Mesenchymal stem cell (in vitro differentiated cells and primary cell): ENCODE data around the gene MTMR12.

Source experiments
- DNase-seq: peaks from one replicate; pipeline ENCODE4 v3.0.0-alpha.2; 2013
- H2AFZ ChIP-seq: one replicate; pipeline ENCODE4 v1.6.1; 2013; ENCODE audit warnings: low read depth, mild to moderate bottlenecking, control low read depth, inconsistent platforms, low read length, moderate library complexity
- H2AK5ac ChIP-seq: 2 replicates; pipeline ENCODE4 v1.6.1; 2013; ENCODE audit warnings: low read length, moderate library complexity, mild to moderate bottlenecking, inconsistent platforms; ENCODE audit not compliant: severe bottlenecking
- H2BK120ac ChIP-seq: one replicate; pipeline ENCODE4 v1.6.1; 2013; ENCODE audit warnings: low read depth, mild to moderate bottlenecking, inconsistent platforms, low read length, moderate library complexity
- H2BK12ac ChIP-seq, 2 experiments: one replicate each; pipeline ENCODE4 v1.6.1; 2013; ENCODE audit warnings: inconsistent platforms in 2 of 2, low read length in 2 of 2, mild to moderate bottlenecking in 2 of 2, moderate library complexity in 2 of 2, control low read depth in 1 of 2
- H2BK15ac ChIP-seq: one replicate; pipeline ENCODE4 v1.6.1; 2013; ENCODE audit warnings: mild to moderate bottlenecking, low read depth, inconsistent platforms; ENCODE audit not compliant: poor library complexity, severe bottlenecking
- H2BK5ac ChIP-seq: 2 replicates; pipeline ENCODE4 v1.6.1; 2013; ENCODE audit warnings: low read depth, mild to moderate bottlenecking, low read length, control low read depth, inconsistent platforms; ENCODE audit not compliant: poor library complexity, severe bottlenecking
- H3K14ac ChIP-seq, 2 experiments: one replicate each; pipeline ENCODE4 v1.6.1; 2013; ENCODE audit warnings: inconsistent platforms in 2 of 2, low read length in 2 of 2, control low read depth in 1 of 2, mild to moderate bottlenecking in 1 of 2, moderate library complexity in 1 of 2
- H3K18ac ChIP-seq, 2 experiments: one replicate each; pipeline ENCODE4 v1.6.1; 2013; ENCODE audit warnings: inconsistent platforms in 2 of 2, low read length in 2 of 2, control low read depth in 1 of 2, low read depth in 1 of 2, mild to moderate bottlenecking in 1 of 2
- H3K23ac ChIP-seq, 2 experiments: one replicate each; pipeline ENCODE4 v1.6.1; 2013; ENCODE audit warnings: inconsistent platforms in 2 of 2, low read length in 2 of 2, mild to moderate bottlenecking in 2 of 2, moderate library complexity in 2 of 2, control low read depth in 1 of 2
- H3K27ac ChIP-seq: 2 replicates; pipeline ENCODE4 v1.5.1; 2013; ENCODE audit warnings: mild to moderate bottlenecking, moderate library complexity, low read length, control low read depth, inconsistent platforms; ENCODE audit not compliant: poor library complexity, severe bottlenecking
- H3K27me3 ChIP-seq, 2 experiments: 2 replicates each; pipeline versions ENCODE4 v1.6.1 to v1.7.0; 2013; ENCODE audit warnings: low read length in 2 of 2, mild to moderate bottlenecking in 2 of 2, moderate library complexity in 2 of 2, control low read depth in 1 of 2, inconsistent platforms in 1 of 2; ENCODE audit not compliant: control insufficient read depth in 1 of 2, insufficient read depth in 1 of 2
- H3K36me3 ChIP-seq, 2 experiments: 2 replicates each; pipeline versions ENCODE4 v1.6.1 to v1.7.0; 2013; ENCODE audit warnings: low read length in 2 of 2, control low read depth in 1 of 2, inconsistent platforms in 1 of 2, low read depth in 1 of 2, mild to moderate bottlenecking in 1 of 2; ENCODE audit not compliant: insufficient read depth in 2 of 2, control insufficient read depth in 1 of 2
- H3K4ac ChIP-seq, 2 experiments: one replicate each; pipeline ENCODE4 v1.6.1; 2013; ENCODE audit warnings: inconsistent platforms in 2 of 2, low read length in 2 of 2, mild to moderate bottlenecking in 2 of 2, moderate library complexity in 2 of 2, control low read depth in 1 of 2, low read depth in 1 of 2
- H3K4me1 ChIP-seq: 2 replicates; pipeline ENCODE4 v1.6.1; 2013; ENCODE audit warnings: low read depth, low read length, control low read depth; ENCODE audit not compliant: control insufficient read depth, insufficient read depth
- H3K4me2 ChIP-seq: 2 replicates; pipeline ENCODE4 v1.6.1; 2013; ENCODE audit warnings: low read length, mild to moderate bottlenecking, inconsistent platforms; ENCODE audit not compliant: poor library complexity, severe bottlenecking
- H3K4me3 ChIP-seq, 2 experiments: 2 replicates each; pipeline versions ENCODE4 v1.5.1 to v1.7.0; 2013; ENCODE audit warnings: low read length in 2 of 2, mild to moderate bottlenecking in 2 of 2, control low read depth in 1 of 2, low read depth in 1 of 2; ENCODE audit not compliant: insufficient read depth in 1 of 2
- H3K79me1 ChIP-seq: replicated peaks from 2 replicates; pipeline ENCODE4 v1.6.1; 2013; ENCODE audit warnings: mild to moderate bottlenecking, control low read depth, low read length, inconsistent platforms; ENCODE audit not compliant: poor library complexity, severe bottlenecking
- H3K9ac ChIP-seq: 2 replicates; pipeline ENCODE4 v1.7.0; 2013; ENCODE audit warnings: mild to moderate bottlenecking, low read length, moderate library complexity
- H3K9me3 ChIP-seq: 2 replicates; pipeline ENCODE4 v1.7.0; 2013; ENCODE audit warnings: mild to moderate bottlenecking, low read length; ENCODE audit not compliant: control insufficient read depth
- H4K8ac ChIP-seq: one replicate; pipeline ENCODE4 v1.6.1; 2013; ENCODE audit warnings: inconsistent platforms, mild to moderate bottlenecking, low read length, moderate library complexity
- H4K91ac ChIP-seq: one replicate; pipeline ENCODE4 v1.6.1; 2013; ENCODE audit warnings: mild to moderate bottlenecking, low read length, inconsistent platforms
- WGBS: methylation state at CpG from one replicate; pipeline ENCODE4 v1.1.7; 2013; ENCODE audit warnings: mixed read lengths; 5-methylcytosine and 5-hydroxymethylcytosine counted together

The MTMR12 gene

DNA sequence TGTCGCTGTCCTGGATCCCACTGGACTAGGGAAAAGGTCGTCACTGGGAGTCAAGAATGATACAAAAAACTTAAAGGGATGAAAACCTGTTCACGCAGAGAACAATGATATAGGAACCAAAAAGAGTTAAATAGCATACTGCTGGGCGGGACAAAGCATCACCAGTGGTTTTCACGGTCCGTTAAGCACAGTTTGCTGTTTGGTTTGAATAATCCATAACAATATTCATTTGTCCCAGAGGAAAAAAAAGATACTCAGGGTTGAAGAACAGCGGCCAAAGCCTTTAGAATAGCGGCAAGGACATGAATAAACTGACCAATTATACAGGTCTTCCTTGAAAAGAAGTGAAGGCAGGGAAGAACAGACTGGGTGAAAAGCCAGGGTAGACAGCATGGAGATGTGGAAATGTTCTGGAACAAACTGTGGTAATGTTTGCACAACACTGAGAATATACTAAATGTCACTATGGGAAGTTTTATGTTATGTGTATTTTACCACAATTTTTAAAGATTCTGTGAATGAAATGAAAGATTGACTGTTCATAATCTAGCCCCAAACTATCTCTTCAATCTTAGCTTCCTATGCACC is 60.8 kb downstream of the MTMR12 start:
- no peak overlapping the region for H2BK5ac ChIP-seq
- H2AK5ac ChIP-seq = no peak overlapping the region
- no peak overlapping the region for H3K27ac ChIP-seq
- H3K9ac ChIP-seq = no peak overlapping the region
- no peak overlapping the region for H4K8ac ChIP-seq
- no peaks in the 10 kb centered on the region for H3K27me3 ChIP-seq
- H2BK12ac ChIP-seq = no peak overlapping the region
- H3K36me3 ChIP-seq = peaks cover 16 to 74% of the 10 kb centered on the region in 2 experiments
- H4K91ac ChIP-seq = no peak overlapping the region
- 96% methylated on average over 6 of the region's 8 CpGs for WGBS
- H3K79me1 ChIP-seq = peaks cover 7% of the 10 kb centered on the region
- H3K4me1 ChIP-seq = peaks cover 2% of the 10 kb centered on the region
- no peak overlapping the region for H2AFZ ChIP-seq
- no peak overlapping the region for H2BK15ac ChIP-seq
- H3K9me3 ChIP-seq = no peaks in the 10 kb centered on the region
- no peak overlapping the region for H3K18ac ChIP-seq
- H3K4me3 ChIP-seq = no peak overlapping the region
- H3K4ac ChIP-seq = no peak overlapping the region
- no peak overlapping the region for H2BK120ac ChIP-seq
- H3K4me2 ChIP-seq = no peak overlapping the region
- no peak for DNase-seq
- no peak overlapping the region for H3K14ac ChIP-seq
- H3K23ac ChIP-seq = no peak overlapping the region

DNA sequence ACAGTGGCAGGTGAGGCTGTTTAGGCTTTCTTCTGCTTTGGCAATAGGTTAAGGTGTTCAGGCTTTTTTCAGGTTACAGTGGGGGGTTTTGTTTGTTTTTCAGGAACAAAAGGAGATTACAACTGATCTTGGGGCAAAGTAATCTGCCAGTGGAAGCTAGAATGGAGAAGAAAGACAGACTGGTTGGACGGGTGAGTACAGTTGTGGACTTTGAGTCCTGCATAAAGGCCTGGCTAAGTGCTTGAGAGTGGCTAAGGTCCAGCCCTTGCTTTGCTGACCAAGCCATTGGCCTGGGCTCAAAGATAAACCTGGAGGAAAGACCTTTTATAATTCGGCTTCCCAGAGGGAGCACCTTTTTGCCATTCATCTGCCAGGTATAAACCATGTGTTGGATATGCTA is 63.1 kb downstream of the MTMR12 start:
- no peak overlapping the region for H2BK15ac ChIP-seq
- no peak overlapping the region for H2BK12ac ChIP-seq
- DNase-seq = no peak
- no peak overlapping the region for H3K23ac ChIP-seq
- peaks cover 7% of the 10 kb centered on the region for H3K79me1 ChIP-seq
- H3K4ac ChIP-seq = no peak overlapping the region
- no peak overlapping the region for H3K9ac ChIP-seq
- H2AK5ac ChIP-seq = no peak overlapping the region
- H4K8ac ChIP-seq = no peak overlapping the region
- no peak overlapping the region for H3K18ac ChIP-seq
- H2BK5ac ChIP-seq = no peak overlapping the region
- no peak overlapping the region for H3K4me2 ChIP-seq
- peaks cover 2% of the 10 kb centered on the region for H3K4me1 ChIP-seq
- no peak overlapping the region for H2BK120ac ChIP-seq
- H3K27me3 ChIP-seq = no peaks in the 10 kb centered on the region
- H3K4me3 ChIP-seq = no peak overlapping the region
- no peak overlapping the region for H3K27ac ChIP-seq
- no peak overlapping the region for H2AFZ ChIP-seq
- WGBS = 94% methylated on average over 2 of the region's 2 CpGs
- peaks cover 17 to 79% of the 10 kb centered on the region in 2 experiments for H3K36me3 ChIP-seq
- no peak overlapping the region for H3K14ac ChIP-seq
- no peak overlapping the region for H4K91ac ChIP-seq
- H3K9me3 ChIP-seq = no peaks in the 10 kb centered on the region

DNA sequence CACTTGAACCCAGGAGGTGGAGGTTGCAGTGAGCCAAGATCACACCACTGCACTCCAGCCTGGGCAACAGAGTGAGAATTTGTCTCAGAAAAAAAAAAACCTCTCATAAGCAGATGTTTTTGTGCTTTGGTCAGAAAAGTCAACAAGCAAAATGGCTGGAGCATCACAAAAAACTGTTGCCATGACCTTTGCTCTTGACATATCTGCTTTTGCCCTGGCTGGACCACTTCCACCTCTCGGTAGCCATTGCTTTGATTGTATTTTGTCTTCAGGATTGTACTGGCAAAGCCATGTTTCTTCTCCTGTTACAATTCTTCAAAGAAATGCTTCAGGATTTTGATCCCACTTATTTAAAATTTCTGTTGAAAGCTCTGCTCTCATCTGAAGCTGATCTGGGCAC is 67.0 kb downstream of the MTMR12 start:
- Histone ChIP-seq H3K18ac (no peak overlapping the region), H3K14ac (no peak overlapping the region), H3K27ac (no peak overlapping the region), H3K4me1 (no peaks in the 10 kb centered on the region), H2BK5ac (no peak overlapping the region), H2BK12ac (no peak overlapping the region), H4K8ac (no peak overlapping the region), H3K23ac (no peak overlapping the region), H2BK15ac (no peak overlapping the region), H2AFZ (no peak overlapping the region), H3K4me3 (no peak overlapping the region), H3K27me3 (no peaks in the 10 kb centered on the region), H3K36me3 (peaks cover 21 to 82% of the 10 kb centered on the region in 2 experiments), H3K4ac (no peak overlapping the region), H3K4me2 (no peak overlapping the region), H2BK120ac (no peak overlapping the region), H3K79me1 (peaks cover 7% of the 10 kb centered on the region), H3K9me3 (no peaks in the 10 kb centered on the region), H3K9ac (no peak overlapping the region), H2AK5ac (no peak overlapping the region), H4K91ac (no peak overlapping the region)
- 100% methylated on average over 1 of the region's 1 CpG for WGBS
- DNase-seq = no peak

GRCh38 chr5:32244017-32244416 is 68.7 kb downstream of the MTMR12 start:
- Histone ChIP-seq H3K9me3 (no peaks in the 10 kb centered on the region), H2BK120ac (no peak overlapping the region), H3K4me3 (no peak overlapping the region), H2BK15ac (no peak overlapping the region), H3K23ac (no peak overlapping the region), H3K9ac (no peak overlapping the region), H4K91ac (no peak overlapping the region), H3K27ac (no peak overlapping the region), H3K4ac (no peak overlapping the region), H3K36me3 (peaks cover 14 to 82% of the 10 kb centered on the region in 2 experiments), H2AK5ac (no peak overlapping the region), H2AFZ (no peak overlapping the region), H4K8ac (no peak overlapping the region), H3K14ac (no peak overlapping the region), H3K79me1 (peaks cover 2% of the 10 kb centered on the region), H3K4me2 (no peak overlapping the region), H2BK12ac (no peak overlapping the region), H3K27me3 (no peaks in the 10 kb centered on the region), H3K18ac (no peak overlapping the region), H2BK5ac (no peak overlapping the region), H3K4me1 (no peaks in the 10 kb centered on the region)
- 99% methylated on average over 6 of the region's 6 CpGs for WGBS
- no peak for DNase-seq
